NCI-H460 (cell line): Measurements from ENCODE around the gene PLEKHG3. TPM values are rescaled to one million over a fixed set of nuclear protein-coding genes. Genes with fewer than 3 reads are reported as not detected.

Source experiments
- DNase-seq: peaks from one replicate; pipeline ENCODE4 v3.0.0-alpha.2; 2016; ENCODE audit warnings: low read depth; ENCODE audit errors: extremely low read depth
- total RNA-seq: library from RNA; depleted of rRNA; stranded (reverse); fragments of >200 nt; shearing (Covaris generic); gene quantifications from 2 replicates; pipeline ENCODE4 v1.2.3, GENCODE V29; 2014

The PLEKHG3 gene
- total RNA-seq, 1 experiment from 2014 or later: 20.6 TPM

GRCh38 chr14:64741961-64742360 lies 37.7 kb downstream of the PLEKHG3 start:
- DNase-seq: no peak

GRCh38 chr14:64743061-64743460 lies 38.8 kb downstream of the PLEKHG3 start:
- no peak for DNase-seq

- no peak for DNase-seq
Observed at GRCh38 chr14:64745511-64746091, 41.4 kb downstream of the PLEKHG3 start.

GRCh38 chr14:64746298-64747250 lies 42.4 kb downstream of the PLEKHG3 start:
- no peak for DNase-seq

- no peak for DNase-seq
Observed at GRCh38 chr14:64747327-64747726, 43.1 kb downstream of the PLEKHG3 start.

GRCh38 chr14:64748521-64748920 lies 44.3 kb downstream of the PLEKHG3 start:
- DNase-seq: no peak

DNA sequence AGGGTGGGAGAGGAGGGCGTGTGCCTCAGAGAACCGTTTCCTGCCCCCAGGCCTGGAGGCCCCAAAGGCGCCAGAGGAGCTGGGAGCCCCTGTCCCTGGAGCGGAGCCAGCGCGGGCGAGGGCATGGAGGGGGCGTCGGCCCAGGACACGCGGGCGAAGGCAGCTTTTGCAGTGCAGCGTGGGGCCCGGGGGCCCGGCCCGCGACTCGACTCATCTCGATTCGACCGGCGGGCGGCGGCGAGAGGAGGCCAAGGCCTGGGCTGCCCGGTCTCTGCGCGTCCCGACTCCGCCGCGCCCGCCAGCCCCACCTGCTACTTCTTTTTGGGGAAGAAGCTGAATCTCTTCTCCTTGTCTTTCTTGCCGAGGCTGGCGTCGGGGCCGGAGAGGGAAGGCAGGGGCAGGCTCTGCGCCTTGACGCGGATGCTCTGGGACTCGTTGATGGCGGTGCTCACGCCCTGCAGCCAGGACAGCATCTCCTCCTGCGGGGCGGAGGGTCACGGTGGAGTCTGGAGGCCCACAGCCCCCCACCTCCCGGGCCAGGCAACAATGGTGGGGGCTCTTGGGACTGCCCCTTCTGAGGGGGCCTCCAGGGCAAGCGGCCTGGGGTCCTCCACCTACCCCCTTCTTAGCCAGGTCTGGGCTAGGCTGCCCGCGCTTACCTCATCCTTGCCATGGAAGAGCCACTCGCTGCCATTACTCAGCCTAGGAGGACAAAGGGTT lies 44.9 kb downstream of the PLEKHG3 start:
- DNase-seq: no peak

DNA sequence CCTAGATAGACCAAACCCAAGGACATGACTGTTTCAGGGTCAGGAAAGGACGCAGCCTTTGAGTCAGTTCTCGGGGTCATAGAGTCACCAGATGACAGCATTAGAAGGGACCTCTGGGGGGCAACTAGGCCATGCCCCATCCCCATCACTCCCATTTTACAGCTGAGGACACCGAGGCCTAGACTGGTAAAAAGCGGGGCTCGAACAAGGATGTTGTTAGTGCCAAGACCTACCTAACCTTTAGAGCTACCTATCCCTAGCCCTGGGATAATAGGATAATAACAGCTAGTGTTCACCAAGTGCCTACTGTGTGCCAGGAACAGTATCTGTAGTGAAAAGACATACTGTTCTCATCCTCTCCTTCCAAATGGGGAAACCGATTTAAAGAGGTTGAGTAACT lies 48.7 kb downstream of the PLEKHG3 start:
- no peak for DNase-seq

GRCh38 chr14:64753374-64753773 lies 49.1 kb downstream of the PLEKHG3 start:
- no peak for DNase-seq

GRCh38 chr14:64753999-64754398 lies 49.8 kb downstream of the PLEKHG3 start:
- DNase-seq: no peak

DNA sequence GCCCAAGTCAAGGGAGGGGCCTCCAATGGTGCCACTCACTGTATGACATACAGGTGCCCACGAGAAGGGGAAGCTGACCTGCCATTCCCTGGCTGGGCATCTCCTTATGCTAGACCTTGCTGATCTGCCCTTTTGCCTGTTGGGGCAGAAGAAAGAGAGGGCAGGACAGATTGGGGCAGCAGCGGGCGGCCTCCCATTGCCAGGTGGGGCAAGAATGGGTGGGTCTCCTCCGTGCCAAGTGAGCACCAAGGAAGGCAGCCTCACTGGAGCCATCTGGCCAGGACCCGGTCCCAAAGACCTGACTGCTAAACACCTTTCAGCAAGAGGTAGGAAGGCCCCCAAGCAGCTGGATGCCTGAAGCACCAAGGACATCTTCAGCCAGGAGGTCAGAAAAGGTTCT lies 50.5 kb downstream of the PLEKHG3 start:
- no peak for DNase-seq

GRCh38 chr14:64755781-64756221 lies 51.6 kb downstream of the PLEKHG3 start:
- DNase-seq: no peak

GRCh38 chr14:64756712-64757111 lies 52.5 kb downstream of the PLEKHG3 start:
- no peak for DNase-seq

DNA sequence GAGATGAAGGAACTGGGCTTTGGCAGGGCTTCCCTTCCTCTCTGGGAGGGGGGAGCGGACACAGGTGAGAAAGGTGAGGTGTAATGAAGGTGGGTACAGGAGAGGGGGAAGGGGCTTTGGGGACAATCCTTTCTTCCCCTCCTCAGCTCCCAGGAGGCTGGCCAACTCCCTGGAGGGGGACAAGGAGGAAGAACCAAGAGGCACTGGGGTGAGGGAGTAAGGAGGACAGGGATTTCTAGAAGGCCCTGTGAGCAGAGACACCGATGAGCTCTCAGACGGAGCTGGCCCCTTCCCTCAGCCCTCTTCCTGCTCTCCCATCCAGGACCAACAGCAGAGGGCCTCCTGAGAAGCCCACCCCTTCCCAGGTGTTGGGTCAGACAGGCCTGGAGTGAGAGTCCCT lies 53.4 kb downstream of the PLEKHG3 start:
- DNase-seq: no peak

- DNase-seq: no peak
Observed at GRCh38 chr14:64758025-64758521, 53.8 kb downstream of the PLEKHG3 start.

DNA sequence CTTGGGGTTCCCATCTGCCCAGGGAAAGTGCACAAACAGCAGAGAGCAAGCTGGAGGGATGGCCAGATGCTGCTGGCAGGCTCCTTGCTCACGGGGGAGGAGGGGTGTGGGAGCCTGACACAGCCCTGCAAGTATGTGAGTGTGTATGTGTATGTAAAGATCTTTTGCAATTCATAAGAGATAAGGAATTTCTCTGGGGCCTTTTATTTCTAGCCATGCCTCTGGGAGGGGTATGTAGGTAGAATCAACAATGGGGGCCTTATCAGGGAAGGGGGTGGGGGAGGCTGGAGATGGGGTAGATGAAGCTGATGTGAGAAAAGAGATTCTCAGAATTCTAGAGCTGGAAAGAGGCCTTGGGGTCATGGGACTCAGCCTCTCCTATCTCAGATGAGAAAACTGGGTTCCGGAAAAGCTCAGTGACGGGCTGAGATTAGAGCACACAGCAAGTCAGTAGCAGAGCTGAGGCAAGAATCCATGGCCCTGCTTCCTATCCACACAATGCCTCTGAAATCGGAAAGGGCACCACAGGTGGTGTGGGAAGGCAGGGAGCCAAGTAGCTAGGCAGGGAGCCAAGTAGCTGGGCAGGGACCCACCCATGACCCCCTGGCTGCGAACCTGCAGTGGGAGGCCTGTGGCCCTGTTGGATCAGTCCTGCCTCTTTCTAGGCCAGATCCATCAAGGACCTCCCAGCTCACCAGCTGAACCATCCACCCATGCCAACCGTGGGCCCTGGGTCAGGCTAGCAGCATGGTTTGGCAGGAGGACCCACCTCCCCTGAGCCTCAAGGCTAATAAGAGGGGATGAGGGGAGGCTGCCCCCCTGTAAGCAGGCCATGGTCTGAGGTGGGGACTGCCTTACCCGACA lies 54.7 kb downstream of the PLEKHG3 start:
- peak; percentile 46 for DNase-seq

DNA sequence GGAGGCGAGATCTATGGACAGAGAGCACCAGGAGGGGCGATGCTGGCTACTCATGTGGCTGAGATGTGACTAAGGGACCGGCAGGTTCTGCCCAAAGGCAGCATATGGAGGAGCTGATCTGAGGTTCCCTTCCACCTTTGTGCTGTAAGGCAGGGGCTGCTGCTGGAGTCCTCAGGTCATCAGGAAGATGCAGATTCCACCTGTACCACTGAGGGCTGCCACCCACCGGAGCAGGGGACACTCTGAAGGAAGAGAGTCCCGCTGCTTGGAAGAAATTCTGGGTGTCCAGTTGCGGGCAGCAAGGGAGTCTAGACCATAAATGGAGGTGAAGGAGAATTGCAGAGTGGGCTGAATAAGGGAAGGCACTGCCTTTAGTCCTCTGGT lies 55.3 kb downstream of the PLEKHG3 start:
- DNase-seq: no peak

GRCh38 chr14:64760146-64760755 lies 56.0 kb downstream of the PLEKHG3 start:
- peak; percentile 58 for DNase-seq

DNA sequence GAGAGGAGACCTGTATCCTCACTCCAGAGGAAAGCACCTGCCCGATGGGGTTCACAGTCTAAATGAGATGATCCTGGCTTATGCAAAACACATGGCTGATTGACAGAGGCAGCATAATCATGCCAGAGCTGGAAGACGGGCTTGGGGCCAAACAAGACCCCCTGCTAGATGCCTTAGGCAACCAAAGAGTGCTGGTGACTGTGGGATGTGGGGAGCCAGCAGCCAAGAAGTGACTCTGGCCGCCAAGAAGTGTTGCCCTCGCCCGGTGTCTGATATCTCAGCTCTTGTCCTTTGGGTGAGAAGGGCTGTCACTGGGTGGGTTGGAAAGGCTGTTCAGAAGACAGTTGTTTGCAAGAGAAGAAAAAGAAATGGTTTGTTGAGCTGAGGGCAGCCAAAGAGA lies 56.7 kb downstream of the PLEKHG3 start:
- no peak for DNase-seq
